HCT116 (cell line): Measurements from ENCODE around the gene CGRRF1. TPM values are rescaled to one million over a fixed set of nuclear protein-coding genes. Genes with fewer than 3 reads are reported as not detected.

Experiments used
- ATAC-seq: fragments of 200-7000 bp; cut with Tn5 transposase; 2 replicates; pipeline ENCODE4 v1.9.1; 2020; ENCODE audit warnings: mild to moderate bottlenecking, moderate library complexity
- BruUV-seq: library from RNA; stranded (reverse); fragments of 400-500 nt; replicated peaks from 2 replicates; lab custom pipeline; 2021; lab: Mats Ljungman, UMichigan
- CTCF ChIA-PET: fragments of 300-600 bp; sonication (Branson Sonifier 250); formaldehyde crosslinking; loops from one replicate; lab custom pipeline; 2021; ENCODE audit warnings: antibody characterized with exemption; lab: Charles Lee
- POLR2A ChIA-PET: fragments of 300-600, 350-600 bp; sonication (Branson Sonifier 250); formaldehyde crosslinking; loops from one replicate; lab custom pipeline; 2021; ENCODE audit warnings: antibody characterized with exemption; lab: Charles Lee
- RAD21 ChIA-PET, 2 experiments: fragments of 300-600 bp; sonication (Branson Sonifier 250); formaldehyde crosslinking; loops; one replicate each; lab custom pipeline; 2023; ENCODE audit warnings: low total read pairs in 2 of 2; ENCODE audit not compliant: uncharacterized antibody in 2 of 2, unreplicated experiment in 2 of 2, low non-redundant PET in 1 of 2; lab: Charles Lee
- DNase-seq: peaks from one replicate; pipeline ENCODE4 v3.0.0-alpha.2; 2010; ENCODE audit warnings: low read depth, low spot score
- H2AFZ ChIP-seq: fragments of 200-600 bp; shearing (Covaris generic), sonication (generic); 2 replicates; pipeline ENCODE4 v1.6.1; 2017; ENCODE audit warnings: low read depth, mixed run types, mixed read lengths, antibody characterized with exemption, low read length; ENCODE audit not compliant: poor library complexity, severe bottlenecking
- H3K27ac ChIP-seq: 2 replicates; pipeline ENCODE4 v1.5.1; 2012; ENCODE audit warnings: low read depth, low read length
- H3K27me3 ChIP-seq: fragments of 200-600 bp; sonication (generic); 2 replicates; pipeline ENCODE4 v1.6.1; 2016; ENCODE audit warnings: mixed run types, low read length, mixed read lengths; ENCODE audit not compliant: insufficient read depth
- H3K36me3 ChIP-seq, 2 experiments: fragments of 200-500 bp in 1 of 2; fragments of 200-600 bp in 1 of 2; sonication (Bioruptor generic) in 1 of 2; sonication (generic) in 1 of 2; 2 replicates each; pipeline versions ENCODE4 v1.5.1 to v1.6.1; 2014 to 2016; ENCODE audit warnings: low read length in 2 of 2, inconsistent platforms in 1 of 2, mixed read lengths in 1 of 2, mixed run types in 1 of 2; ENCODE audit not compliant: insufficient read depth in 2 of 2, control insufficient read depth in 1 of 2
- H3K4me1 ChIP-seq, 2 experiments: fragments of 200-600 bp in 1 of 2; sonication (generic) in 1 of 2; 2 replicates each; pipeline versions ENCODE4 v1.5.1 to v1.6.1; 2012 to 2017; ENCODE audit warnings: low read length in 2 of 2, inconsistent platforms in 1 of 2, mild to moderate bottlenecking in 1 of 2, mixed read lengths in 1 of 2, mixed run types in 1 of 2, moderate library complexity in 1 of 2; ENCODE audit not compliant: insufficient read depth in 2 of 2, control insufficient read depth in 1 of 2
- H3K4me2 ChIP-seq: fragments of 200-600 bp; sonication (generic); 2 replicates; pipeline ENCODE4 v1.6.1; 2017; ENCODE audit warnings: mixed run types, low read length, mixed read lengths
- H3K4me3 ChIP-seq, 2 experiments: fragments of 200-600 bp in 1 of 2; sonication (generic) in 1 of 2; replicated peaks in 1 of 2; 2 replicates each; pipeline ENCODE4 v1.5.1; 2011 to 2016; ENCODE audit warnings: low read length in 2 of 2, control low read depth in 1 of 2, low read depth in 1 of 2, mild to moderate bottlenecking in 1 of 2, mixed read lengths in 1 of 2, mixed run types in 1 of 2
- H3K79me2 ChIP-seq: fragments of 200-600 bp; sonication (generic); 2 replicates; pipeline ENCODE4 v1.6.1; 2017; ENCODE audit warnings: mild to moderate bottlenecking, mixed run types, low read length, moderate library complexity, mixed read lengths; ENCODE audit not compliant: insufficient read depth
- H3K9ac ChIP-seq: fragments of 200-600 bp; sonication (generic); 2 replicates; pipeline ENCODE4 v1.6.1; 2016; ENCODE audit warnings: low read length, mixed read lengths
- H3K9me2 ChIP-seq: fragments of 200-600 bp; sonication (generic), shearing (Covaris generic); 2 replicates; pipeline ENCODE4 v1.6.1; 2017; ENCODE audit warnings: mixed run types, mild to moderate bottlenecking, moderate library complexity; ENCODE audit not compliant: insufficient read depth
- H3K9me3 ChIP-seq, 2 experiments: fragments of 200-500 bp in 1 of 2; fragments of 200-600 bp in 1 of 2; sonication (Bioruptor generic) in 1 of 2; sonication (generic) in 1 of 2; 2 replicates each; pipeline ENCODE4 v1.6.1; 2014 to 2017; ENCODE audit warnings: low read length in 2 of 2, mixed read lengths in 2 of 2, inconsistent platforms in 1 of 2, low read depth in 1 of 2, mild to moderate bottlenecking in 1 of 2, mixed run types in 1 of 2, moderate library complexity in 1 of 2; ENCODE audit not compliant: control insufficient read depth in 1 of 2, insufficient read depth in 1 of 2
- H4K20me1 ChIP-seq: fragments of 200-600 bp; sonication (generic), shearing (Covaris generic); 2 replicates; pipeline ENCODE4 v1.6.1; 2017; ENCODE audit warnings: mixed run types, mild to moderate bottlenecking, moderate library complexity; ENCODE audit not compliant: insufficient read depth
- EGR1 ChIP-seq: IDR thresholded peaks from 2 replicates; pipeline ENCODE4 v1.6.1; 2012; ENCODE audit warnings: low read depth
- ELF1 ChIP-seq: IDR thresholded peaks from 2 replicates; pipeline ENCODE4 v1.6.1; 2012; ENCODE audit warnings: low read depth, borderline replicate concordance
- JUND ChIP-seq: IDR thresholded peaks from 2 replicates; pipeline ENCODE4 v1.6.1; 2012
- MAX ChIP-seq: IDR thresholded peaks from 2 replicates; pipeline ENCODE4 v1.6.1; 2012
- SRF ChIP-seq: IDR thresholded peaks from 2 replicates; pipeline ENCODE4 v1.6.1; 2012; ENCODE audit warnings: low read depth
- YY1 ChIP-seq: IDR thresholded peaks from 2 replicates; pipeline ENCODE4 v1.6.1; 2011; ENCODE audit warnings: low read length, low read depth, moderate library complexity, mild to moderate bottlenecking; ENCODE audit not compliant: insufficient replicate concordance; ENCODE audit errors: extremely low read depth
- ZBTB33 ChIP-seq: IDR thresholded peaks from 2 replicates; pipeline ENCODE4 v1.6.1; 2011; ENCODE audit warnings: mild to moderate bottlenecking, low read length, moderate library complexity; ENCODE audit not compliant: insufficient replicate concordance; ENCODE audit errors: extremely low read depth
- ZFX ChIP-seq: fragments of 450-650 bp; IDR thresholded peaks from 2 replicates; pipeline ENCODE4 v1.6.1; 2017
- ZNF274 ChIP-seq: fragments of 200-500 bp; sonication (Bioruptor generic); IDR thresholded peaks from 2 replicates; pipeline ENCODE4 v1.6.1; 2014; ENCODE audit warnings: mild to moderate bottlenecking, low read depth, low read length, inconsistent platforms
- intact Hi-C: fragments of 100-400 bp; cut with micrococcal nuclease; formaldehyde crosslinking; loops from 2 replicates; pipeline ENCODE4 v1.10.0; 2022
- total RNA-seq: library from RNA; stranded (reverse); gene quantifications from one replicate; pipeline ENCODE4 v1.2.1, GENCODE V29; 2021; ENCODE audit not compliant: unreplicated experiment

The CGRRF1 gene
- total RNA-seq, 1 experiment from 2014 or later: 15.9 TPM

- Histone ChIP-seq H3K9me3 (no peaks in the 10 kb centered on the region), H3K4me2 (no peak overlapping the region), H3K9ac (no peak overlapping the region), H3K4me1 (no peaks in the 10 kb centered on the region), H3K79me2 (no peaks in the 10 kb centered on the region), H3K36me3 (0 out of 4 replicates have a peak, but pooled peaks cover 2% of the 10 kb centered on the region in 2 experiments), H3K27me3 (no peaks in the 10 kb centered on the region), H4K20me1 (no peaks in the 10 kb centered on the region), H2AFZ (no peak overlapping the region), H3K4me3 (no peak overlapping the region), H3K9me2 (no peaks in the 10 kb centered on the region), H3K27ac (no peak overlapping the region)
- POLR2A ChIA-PET: no interaction called here
- BruUV-seq: no TSS peak
- no peak for DNase-seq
- RAD21 ChIA-PET: no interaction called here
- CTCF ChIA-PET: interaction anchor here (1.5 kb wide), 1 partner anchor 273 kb away, joined by 3 read pairs; no protein-coding TSS in a partner anchor
- no peak for ATAC-seq
- intact Hi-C loops: no loop called here
- TF ChIP-seq SRF (no peak), YY1 (no peak), EGR1 (no peak), ELF1 (no peak), MAX (no peak), ZNF274 (no peak), ZFX (no peak), JUND (no peak), ZBTB33 (no peak)
These were observed 23.4 kb downstream of the CGRRF1 start for GRCh38 chr14:54533100-54533499.
